H1 (cell line): ENCODE results near the gene RCBTB2. TPM values are rescaled to one million over a fixed set of nuclear protein-coding genes. Genes with fewer than 3 reads are reported as not detected.

Source experiments
- TCF12 ChIP-seq: IDR thresholded peaks from 2 replicates; pipeline ENCODE4 v1.6.1; 2011; ENCODE audit warnings: low read depth, mild to moderate bottlenecking, low read length
- polyA plus RNA-seq, 7 experiments: library from polyadenylated mRNA; depleted of rRNA in 3 of 7; stranded (reverse) in 5 of 7; unstranded in 2 of 7; fragments of >200 nt in 5 of 7; fragments of 200-250 nt in 2 of 7; gene quantifications; 1 replicate in 5 of 7; 2 replicates in 1 of 7; 4 replicates in 1 of 7; pipeline versions ENCODE4 v1.2.1 to v1.2.3, GENCODE V29; 2011 to 2013; ENCODE audit warnings: missing spikeins in 2 of 7, mixed read lengths in 2 of 7
- total RNA-seq: library from RNA; stranded (reverse); fragmentation: NEBNext Ultra II Directional; extraction: Animal tissue kit (Norgen Biotek cat#: 25700); gene quantifications from 2 replicates; pipeline ENCODE4 v1.2.1, GENCODE V29; 2021
- TF ChIP-seq, protein P1 (sequence below): IDR thresholded peaks from 2 replicates; pipeline ENCODE4 v1.6.1; 2012; ENCODE audit warnings: inconsistent platforms

Gene RCBTB2
- total and polyA plus RNA-seq, 2 of the 8 experiments (the other 6 are each of a cell fraction or from before 2014, with no cell fraction given): 5.2 to 8.4 TPM

DNA sequence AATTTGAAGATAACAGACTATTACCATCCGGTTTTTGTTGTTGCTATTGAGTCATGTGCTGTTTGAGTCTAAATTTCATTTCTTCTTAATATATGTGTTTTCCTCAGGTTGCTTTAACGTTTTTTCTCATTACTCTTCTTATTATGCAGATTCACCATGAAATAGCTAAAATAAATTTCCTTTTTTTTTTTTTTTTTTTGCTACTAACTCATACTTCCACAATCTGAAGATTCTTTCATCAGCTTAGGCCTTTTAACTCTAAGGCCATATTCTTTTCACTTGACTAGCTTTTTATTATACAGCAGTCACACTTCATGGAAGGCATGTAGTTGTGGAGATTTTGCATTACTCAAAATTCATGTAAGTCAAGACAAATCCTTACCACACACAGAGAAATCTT is 23.9 kb upstream of the RCBTB2 start (continued):
- TF ChIP-seq, protein P1, sequence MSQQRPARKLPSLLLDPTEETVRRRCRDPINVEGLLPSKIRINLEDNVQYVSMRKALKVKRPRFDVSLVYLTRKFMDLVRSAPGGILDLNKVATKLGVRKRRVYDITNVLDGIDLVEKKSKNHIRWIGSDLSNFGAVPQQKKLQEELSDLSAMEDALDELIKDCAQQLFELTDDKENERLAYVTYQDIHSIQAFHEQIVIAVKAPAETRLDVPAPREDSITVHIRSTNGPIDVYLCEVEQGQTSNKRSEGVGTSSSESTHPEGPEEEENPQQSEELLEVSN: no peak
- no peak for TF ChIP-seq TCF12
